ENCODE measurements around the gene DPP6. TPM values are rescaled to one million over a fixed set of nuclear protein-coding genes. Genes with fewer than 3 reads are reported as not detected.

DPP6 gene
- total RNA-seq, 1 experiment from 2014 or later: not detected

GRCh38 chr7:154559454-154559853 lies 507.3 kb downstream of the DPP6 start:
- Histone ChIP-seq H3K36me3 (ENCODE audit: control insufficient read depth, insufficient read depth, low read length) (no peaks in the 10 kb centered on the region), H3K27me3 (replicated peaks; ENCODE audit: control insufficient read depth, insufficient read depth, low read length) (no peaks in the 10 kb centered on the region), H3K9me3 (peaks cover 7% of the 10 kb centered on the region), H3K4me1 (no peaks in the 10 kb centered on the region), H3K4me3 (ENCODE audit: low read depth, low read length) (no peak overlapping the region)
- intact Hi-C loops (cut with micrococcal nuclease; ENCODE audit: unreplicated experiment): no loop called here
- Mint-ChIP-seq H3K4me1 (ENCODE audit: low read depth, unreplicated experiment) (no peaks in the 10 kb centered on the region), H3K27me3 (ENCODE audit: insufficient read depth, unreplicated experiment) (no peaks in the 10 kb centered on the region), H3K36me3 (ENCODE audit: insufficient read depth, unreplicated experiment) (no peaks in the 10 kb centered on the region), H3K4me3 (ENCODE audit: unreplicated experiment) (no peak overlapping the region), H3K27ac (ENCODE audit: unreplicated experiment) (no peak overlapping the region), H3K9me3 (ENCODE audit: unreplicated experiment) (peaks cover 11% of the 10 kb centered on the region)
- no peak for DNase-seq
- ChIA-PET CTCF (no interaction called here), POLR2A (no interaction called here)
- no peak for TF ChIP-seq CTCF (IDR thresholded peaks at IDR 0.05; ENCODE audit: insufficient read depth in 1 of 2, low read depth in 1 of 2, low read length in 1 of 2, severe bottlenecking in 1 of 2, unreplicated experiment in 1 of 2)
- no TSS peak for BruUV-seq (replicated peaks)

GRCh38 chr7:154564676-154565075 lies 512.5 kb downstream of the DPP6 start:
- ChIA-PET CTCF (no interaction called here), POLR2A (no interaction called here)
- no peak for TF ChIP-seq CTCF (IDR thresholded peaks at IDR 0.05; ENCODE audit: insufficient read depth in 1 of 2, low read depth in 1 of 2, low read length in 1 of 2, severe bottlenecking in 1 of 2, unreplicated experiment in 1 of 2)
- Histone ChIP-seq H3K4me1 (no peaks in the 10 kb centered on the region), H3K27me3 (replicated peaks; ENCODE audit: control insufficient read depth, insufficient read depth, low read length) (no peaks in the 10 kb centered on the region), H3K4me3 (ENCODE audit: low read depth, low read length) (no peak overlapping the region), H3K36me3 (ENCODE audit: control insufficient read depth, insufficient read depth, low read length) (no peaks in the 10 kb centered on the region), H3K9me3 (peaks cover 3% of the 10 kb centered on the region; the same call in 1 of the 2 replicates)
- no peak overlapping the region for H3K4me3 Mint-ChIP-seq (ENCODE audit: unreplicated experiment)
- intact Hi-C loops (cut with micrococcal nuclease; ENCODE audit: unreplicated experiment): loop anchor here (5.0 kb wide), 1 partner anchor 492 kb away; no protein-coding TSS in a partner anchor
- no peaks in the 10 kb centered on the region for H3K4me1 Mint-ChIP-seq (ENCODE audit: low read depth, unreplicated experiment)
- no peak overlapping the region for H3K27ac Mint-ChIP-seq (ENCODE audit: unreplicated experiment)
- DNase-seq: no peak
- no peaks in the 10 kb centered on the region for H3K36me3 Mint-ChIP-seq (ENCODE audit: insufficient read depth, unreplicated experiment)
- no peaks in the 10 kb centered on the region for H3K9me3 Mint-ChIP-seq (ENCODE audit: unreplicated experiment)
- H3K27me3 Mint-ChIP-seq (ENCODE audit: insufficient read depth, unreplicated experiment): peaks cover under 1% of the 10 kb centered on the region
- no TSS peak for BruUV-seq (replicated peaks)

- Mint-ChIP-seq H3K36me3 (ENCODE audit: insufficient read depth, unreplicated experiment) (no peaks in the 10 kb centered on the region), H3K4me3 (ENCODE audit: unreplicated experiment) (no peak overlapping the region), H3K4me1 (ENCODE audit: low read depth, unreplicated experiment) (no peaks in the 10 kb centered on the region), H3K27ac (ENCODE audit: unreplicated experiment) (no peak overlapping the region), H3K9me3 (ENCODE audit: unreplicated experiment) (no peaks in the 10 kb centered on the region), H3K27me3 (ENCODE audit: insufficient read depth, unreplicated experiment) (peaks cover 3% of the 10 kb centered on the region)
- no peaks in the 10 kb centered on the region for H3K4me1 ChIP-seq
- H3K4me3 ChIP-seq (ENCODE audit: low read depth, low read length): no peak overlapping the region
- H3K27me3 ChIP-seq (replicated peaks; ENCODE audit: control insufficient read depth, insufficient read depth, low read length): no peaks in the 10 kb centered on the region
- POLR2A ChIA-PET: no interaction called here
- intact Hi-C loops (cut with micrococcal nuclease; ENCODE audit: unreplicated experiment): loop anchor here (5.0 kb wide), 1 partner anchor 495 kb away; no protein-coding TSS in a partner anchor
- peaks cover 3% of the 10 kb centered on the region; the same call in 1 of the 2 replicates for H3K9me3 ChIP-seq
- CTCF ChIA-PET: no interaction called here
- DNase-seq: no peak
- peak in 1 of 2 experiments; percentile 18 for TF ChIP-seq CTCF (IDR thresholded peaks at IDR 0.05; ENCODE audit: insufficient read depth in 1 of 2, low read depth in 1 of 2, low read length in 1 of 2, severe bottlenecking in 1 of 2, unreplicated experiment in 1 of 2)
- H3K36me3 ChIP-seq (ENCODE audit: control insufficient read depth, insufficient read depth, low read length): no peaks in the 10 kb centered on the region
- no TSS peak for BruUV-seq (replicated peaks)
These were observed 514.7 kb downstream of the DPP6 start for GRCh38 chr7:154566877-154567276.

Data from Caco-2 (cell line).